HCT116 (cell line): ENCODE data around the gene UBE3B. TPM values are rescaled to one million over a fixed set of nuclear protein-coding genes. Genes with fewer than 3 reads are reported as not detected.

Experiments
- ATAC-seq: fragments of 200-7000 bp; cut with Tn5 transposase; 2 replicates; pipeline ENCODE4 v1.9.1; 2020; ENCODE audit warnings: mild to moderate bottlenecking, moderate library complexity
- BruUV-seq: library from RNA; stranded (reverse); fragments of 400-500 nt; replicated peaks from 2 replicates; lab custom pipeline; 2021; lab: Mats Ljungman, UMichigan
- CTCF ChIA-PET: fragments of 300-600 bp; sonication (Branson Sonifier 250); formaldehyde crosslinking; loops from one replicate; lab custom pipeline; 2021; ENCODE audit warnings: antibody characterized with exemption; lab: Charles Lee
- POLR2A ChIA-PET: fragments of 300-600, 350-600 bp; sonication (Branson Sonifier 250); formaldehyde crosslinking; loops from one replicate; lab custom pipeline; 2021; ENCODE audit warnings: antibody characterized with exemption; lab: Charles Lee
- RAD21 ChIA-PET, 2 experiments: fragments of 300-600 bp; sonication (Branson Sonifier 250); formaldehyde crosslinking; loops; one replicate each; lab custom pipeline; 2023; ENCODE audit warnings: low total read pairs in 2 of 2; ENCODE audit not compliant: uncharacterized antibody in 2 of 2, unreplicated experiment in 2 of 2, low non-redundant PET in 1 of 2; lab: Charles Lee
- DNase-seq: peaks from one replicate; pipeline ENCODE4 v3.0.0-alpha.2; 2010; ENCODE audit warnings: low read depth, low spot score
- H2AFZ ChIP-seq: fragments of 200-600 bp; shearing (Covaris generic), sonication (generic); 2 replicates; pipeline ENCODE4 v1.6.1; 2017; ENCODE audit warnings: low read depth, mixed run types, mixed read lengths, antibody characterized with exemption, low read length; ENCODE audit not compliant: poor library complexity, severe bottlenecking
- H3K27ac ChIP-seq: 2 replicates; pipeline ENCODE4 v1.5.1; 2012; ENCODE audit warnings: low read depth, low read length
- H3K27me3 ChIP-seq: fragments of 200-600 bp; sonication (generic); 2 replicates; pipeline ENCODE4 v1.6.1; 2016; ENCODE audit warnings: mixed run types, low read length, mixed read lengths; ENCODE audit not compliant: insufficient read depth
- H3K36me3 ChIP-seq, 2 experiments: fragments of 200-500 bp in 1 of 2; fragments of 200-600 bp in 1 of 2; sonication (Bioruptor generic) in 1 of 2; sonication (generic) in 1 of 2; 2 replicates each; pipeline versions ENCODE4 v1.5.1 to v1.6.1; 2014 to 2016; ENCODE audit warnings: low read length in 2 of 2, inconsistent platforms in 1 of 2, mixed read lengths in 1 of 2, mixed run types in 1 of 2; ENCODE audit not compliant: insufficient read depth in 2 of 2, control insufficient read depth in 1 of 2
- H3K4me1 ChIP-seq, 2 experiments: fragments of 200-600 bp in 1 of 2; sonication (generic) in 1 of 2; 2 replicates each; pipeline versions ENCODE4 v1.5.1 to v1.6.1; 2012 to 2017; ENCODE audit warnings: low read length in 2 of 2, inconsistent platforms in 1 of 2, mild to moderate bottlenecking in 1 of 2, mixed read lengths in 1 of 2, mixed run types in 1 of 2, moderate library complexity in 1 of 2; ENCODE audit not compliant: insufficient read depth in 2 of 2, control insufficient read depth in 1 of 2
- H3K4me2 ChIP-seq: fragments of 200-600 bp; sonication (generic); 2 replicates; pipeline ENCODE4 v1.6.1; 2017; ENCODE audit warnings: mixed run types, low read length, mixed read lengths
- H3K4me3 ChIP-seq, 2 experiments: fragments of 200-600 bp in 1 of 2; sonication (generic) in 1 of 2; replicated peaks in 1 of 2; 2 replicates each; pipeline ENCODE4 v1.5.1; 2011 to 2016; ENCODE audit warnings: low read length in 2 of 2, control low read depth in 1 of 2, low read depth in 1 of 2, mild to moderate bottlenecking in 1 of 2, mixed read lengths in 1 of 2, mixed run types in 1 of 2
- H3K79me2 ChIP-seq: fragments of 200-600 bp; sonication (generic); 2 replicates; pipeline ENCODE4 v1.6.1; 2017; ENCODE audit warnings: mild to moderate bottlenecking, mixed run types, low read length, moderate library complexity, mixed read lengths; ENCODE audit not compliant: insufficient read depth
- H3K9ac ChIP-seq: fragments of 200-600 bp; sonication (generic); 2 replicates; pipeline ENCODE4 v1.6.1; 2016; ENCODE audit warnings: low read length, mixed read lengths
- H3K9me2 ChIP-seq: fragments of 200-600 bp; sonication (generic), shearing (Covaris generic); 2 replicates; pipeline ENCODE4 v1.6.1; 2017; ENCODE audit warnings: mixed run types, mild to moderate bottlenecking, moderate library complexity; ENCODE audit not compliant: insufficient read depth
- H3K9me3 ChIP-seq, 2 experiments: fragments of 200-500 bp in 1 of 2; fragments of 200-600 bp in 1 of 2; sonication (Bioruptor generic) in 1 of 2; sonication (generic) in 1 of 2; 2 replicates each; pipeline ENCODE4 v1.6.1; 2014 to 2017; ENCODE audit warnings: low read length in 2 of 2, mixed read lengths in 2 of 2, inconsistent platforms in 1 of 2, low read depth in 1 of 2, mild to moderate bottlenecking in 1 of 2, mixed run types in 1 of 2, moderate library complexity in 1 of 2; ENCODE audit not compliant: control insufficient read depth in 1 of 2, insufficient read depth in 1 of 2
- H4K20me1 ChIP-seq: fragments of 200-600 bp; sonication (generic), shearing (Covaris generic); 2 replicates; pipeline ENCODE4 v1.6.1; 2017; ENCODE audit warnings: mixed run types, mild to moderate bottlenecking, moderate library complexity; ENCODE audit not compliant: insufficient read depth
- ATF3 ChIP-seq: IDR thresholded peaks from 2 replicates; pipeline ENCODE4 v1.6.1; 2012
- CBX3 ChIP-seq: IDR thresholded peaks from 2 replicates; pipeline ENCODE4 v1.6.1; 2012; ENCODE audit warnings: low read depth
- CEBPB ChIP-seq: IDR thresholded peaks from 2 replicates; pipeline ENCODE4 v1.6.1; 2012; ENCODE audit warnings: low read depth
- CTCF ChIP-seq, 3 experiments: fragments of 200-600 bp in 1 of 3; sonication (generic) in 1 of 3; IDR thresholded peaks in 2 of 3; conservative IDR thresholded peaks in 1 of 3; 2 replicates each; pipeline ENCODE4 v1.5.1; 2012 to 2017; ENCODE audit warnings: low read depth in 2 of 3, low read length in 2 of 3, antibody characterized with exemption in 1 of 3, borderline replicate concordance in 1 of 3, control low read depth in 1 of 3, mild to moderate bottlenecking in 1 of 3, mixed read lengths in 1 of 3, mixed run types in 1 of 3, moderate library complexity in 1 of 3; ENCODE audit not compliant: insufficient read depth in 1 of 3
- EGR1 ChIP-seq: IDR thresholded peaks from 2 replicates; pipeline ENCODE4 v1.6.1; 2012; ENCODE audit warnings: low read depth
- ELF1 ChIP-seq: IDR thresholded peaks from 2 replicates; pipeline ENCODE4 v1.6.1; 2012; ENCODE audit warnings: low read depth, borderline replicate concordance
- EZH2phosphoT487 ChIP-seq: fragments of 200-600 bp; IDR thresholded peaks from 2 replicates; pipeline ENCODE4 v1.6.1; 2018; ENCODE audit warnings: antibody characterized with exemption, borderline replicate concordance
- FOSL1 ChIP-seq: IDR thresholded peaks from 2 replicates; pipeline ENCODE4 v1.6.1; 2012; ENCODE audit warnings: low read depth
- JUND ChIP-seq: IDR thresholded peaks from 2 replicates; pipeline ENCODE4 v1.6.1; 2012
- MAX ChIP-seq: IDR thresholded peaks from 2 replicates; pipeline ENCODE4 v1.6.1; 2012
- POLR2A ChIP-seq: IDR thresholded peaks from 2 replicates; pipeline ENCODE4 v1.7.0; 2011; ENCODE audit warnings: borderline replicate concordance; ENCODE audit not compliant: insufficient read depth, insufficient read length; ENCODE audit errors: extremely low read depth
- POLR2AphosphoS5 ChIP-seq: IDR thresholded peaks from 2 replicates; pipeline ENCODE4 v1.6.1; 2011; ENCODE audit warnings: mild to moderate bottlenecking, low read depth, low read length, moderate library complexity
- RAD21 ChIP-seq: IDR thresholded peaks from 2 replicates; pipeline ENCODE4 v1.6.1; 2012; ENCODE audit warnings: low read depth, mild to moderate bottlenecking
- REST ChIP-seq: IDR thresholded peaks from 2 replicates; pipeline ENCODE4 v1.6.1; 2012; ENCODE audit warnings: low read depth
- SP1 ChIP-seq: IDR thresholded peaks from 2 replicates; pipeline ENCODE4 v1.6.1; 2012; ENCODE audit warnings: low read depth
- SRF ChIP-seq: IDR thresholded peaks from 2 replicates; pipeline ENCODE4 v1.6.1; 2012; ENCODE audit warnings: low read depth
- TCF7L2 ChIP-seq: IDR thresholded peaks from 2 replicates; pipeline ENCODE4 v1.7.0; 2011; ENCODE audit warnings: borderline replicate concordance, inconsistent platforms; ENCODE audit not compliant: insufficient read depth, insufficient read length; ENCODE audit errors: extremely low read depth
- YY1 ChIP-seq: IDR thresholded peaks from 2 replicates; pipeline ENCODE4 v1.6.1; 2011; ENCODE audit warnings: low read length, low read depth, moderate library complexity, mild to moderate bottlenecking; ENCODE audit not compliant: insufficient replicate concordance; ENCODE audit errors: extremely low read depth
- ZBTB33 ChIP-seq: IDR thresholded peaks from 2 replicates; pipeline ENCODE4 v1.6.1; 2011; ENCODE audit warnings: mild to moderate bottlenecking, low read length, moderate library complexity; ENCODE audit not compliant: insufficient replicate concordance; ENCODE audit errors: extremely low read depth
- ZFX ChIP-seq: fragments of 450-650 bp; IDR thresholded peaks from 2 replicates; pipeline ENCODE4 v1.6.1; 2017
- intact Hi-C: fragments of 100-400 bp; cut with micrococcal nuclease; formaldehyde crosslinking; loops from 2 replicates; pipeline ENCODE4 v1.10.0; 2022
- total RNA-seq: library from RNA; stranded (reverse); gene quantifications from one replicate; pipeline ENCODE4 v1.2.1, GENCODE V29; 2021; ENCODE audit not compliant: unreplicated experiment

UBE3B gene
- total RNA-seq, 1 experiment from 2014 or later, result 28.9 TPM

- H3K36me3 ChIP-seq, result peaks cover 10 to 13% of the 10 kb centered on the region in 2 experiments; a peak in 2 of 4 replicates
- no peaks in the 10 kb centered on the region for H4K20me1 ChIP-seq
- H2AFZ ChIP-seq, result no peak overlapping the region
- H3K27ac ChIP-seq, result no peak overlapping the region
- ChIA-PET CTCF (interaction anchor here (1.5 kb wide), 1 partner anchor 255 kb away, joined by 11 read pairs; no protein-coding TSS in a partner anchor), RAD21 (no interaction called here), POLR2A (no interaction called here)
- no peaks in the 10 kb centered on the region for H3K79me2 ChIP-seq
- no peak for ATAC-seq
- BruUV-seq, result no TSS peak
- TF ChIP-seq RAD21, result no peak
- no peak for TF ChIP-seq YY1
- no peak for TF ChIP-seq ZBTB33
- TF ChIP-seq ATF3, result no peak
- no peak for TF ChIP-seq SP1
- TF ChIP-seq SRF, result no peak
- no peak for TF ChIP-seq EGR1
- no peak for TF ChIP-seq FOSL1
- TF ChIP-seq ELF1, result no peak
- TF ChIP-seq CBX3, result no peak
- TF ChIP-seq POLR2AphosphoS5, result no peak
- TF ChIP-seq JUND, result no peak
- no peak for TF ChIP-seq TCF7L2
- TF ChIP-seq ZFX, result no peak
- no peak for TF ChIP-seq REST
- TF ChIP-seq CTCF (IDR thresholded peaks at IDR 0.05 in 2 of 3, conservative IDR thresholded peaks at IDR 0.05 in 1 of 3; ENCODE audit: borderline replicate concordance in 1 of 3, insufficient read depth in 1 of 3, low read depth in 2 of 3, low read length in 2 of 3), result no peak
- no peak for TF ChIP-seq POLR2A
- TF ChIP-seq EZH2phosphoT487, result no peak
- TF ChIP-seq MAX, result no peak
- no peak for TF ChIP-seq CEBPB
- no peak for DNase-seq
- intact Hi-C loops, result no loop called here
- no peaks in the 10 kb centered on the region for H3K4me1 ChIP-seq
- no peaks in the 10 kb centered on the region for H3K27me3 ChIP-seq
- no peak overlapping the region for H3K9ac ChIP-seq
- H3K9me2 ChIP-seq, result no peaks in the 10 kb centered on the region
- H3K4me2 ChIP-seq, result no peak overlapping the region
- no peak overlapping the region for H3K4me3 ChIP-seq
- no peaks in the 10 kb centered on the region for H3K9me3 ChIP-seq
These were observed 42.4 kb downstream of the UBE3B start for GRCh38 chr12:109519787-109520186.
